Upper lobe of right lung (tissue), 1 donor: ENCODE results near the gene ETF1. TPM values are rescaled to one million over a fixed set of nuclear protein-coding genes. Genes with fewer than 3 reads are reported as not detected.
A peak's percentile ranks its signal among the peaks of the same experiment; 100 is the strongest.

Experiments used
- ATAC-seq: fragments of 200-7000 bp; cut with Tn5 transposase; one replicate; pipeline ENCODE4 v1.9.1; 2020; ENCODE audit warnings: mild to moderate bottlenecking, moderate library complexity
- DNase-seq: peaks from one replicate; pipeline ENCODE4 v3.0.0-alpha.2; 2020
- H3K27ac ChIP-seq: fragments of 200-600 bp; one replicate; pipeline ENCODE4 v1.8.0; 2022
- H3K27me3 ChIP-seq: fragments of 200-600 bp; one replicate; pipeline ENCODE4 v1.8.0; 2022; ENCODE audit warnings: mild to moderate bottlenecking
- H3K36me3 ChIP-seq: fragments of 200-600 bp; one replicate; pipeline ENCODE4 v1.8.0; 2022
- H3K4me1 ChIP-seq: fragments of 200-600 bp; one replicate; pipeline ENCODE4 v1.8.0; 2022
- H3K4me3 ChIP-seq: fragments of 200-600 bp; one replicate; pipeline ENCODE4 v1.8.0; 2022; ENCODE audit warnings: mild to moderate bottlenecking
- H3K9me3 ChIP-seq: fragments of 200-600 bp; one replicate; pipeline ENCODE4 v1.8.0; 2022
- intact Hi-C: fragments of 100-400 bp; cut with DNase I; formaldehyde crosslinking; loops from one replicate; pipeline ENCODE4 v1.11.0; 2022
- total RNA-seq: library from RNA; stranded (reverse); fragmentation: NEBNext Ultra II Directional; extraction: Animal tissue kit (Norgen Biotek cat#: 25700); gene quantifications from one replicate; pipeline ENCODE4 v1.2.1, GENCODE V29; 2021
- TF ChIP-seq, protein P1 (sequence below): fragments of 200-600 bp; IDR thresholded peaks from one replicate; pipeline ENCODE4 v1.8.0; 2022; ENCODE audit warnings: antibody characterized with exemption
- donor health status: DM: no; HTN: yes; CAD: no; lungs with severe emphysema.

Gene ETF1
- total RNA-seq, 1 donor from 2014 or later: 114 TPM

DNA sequence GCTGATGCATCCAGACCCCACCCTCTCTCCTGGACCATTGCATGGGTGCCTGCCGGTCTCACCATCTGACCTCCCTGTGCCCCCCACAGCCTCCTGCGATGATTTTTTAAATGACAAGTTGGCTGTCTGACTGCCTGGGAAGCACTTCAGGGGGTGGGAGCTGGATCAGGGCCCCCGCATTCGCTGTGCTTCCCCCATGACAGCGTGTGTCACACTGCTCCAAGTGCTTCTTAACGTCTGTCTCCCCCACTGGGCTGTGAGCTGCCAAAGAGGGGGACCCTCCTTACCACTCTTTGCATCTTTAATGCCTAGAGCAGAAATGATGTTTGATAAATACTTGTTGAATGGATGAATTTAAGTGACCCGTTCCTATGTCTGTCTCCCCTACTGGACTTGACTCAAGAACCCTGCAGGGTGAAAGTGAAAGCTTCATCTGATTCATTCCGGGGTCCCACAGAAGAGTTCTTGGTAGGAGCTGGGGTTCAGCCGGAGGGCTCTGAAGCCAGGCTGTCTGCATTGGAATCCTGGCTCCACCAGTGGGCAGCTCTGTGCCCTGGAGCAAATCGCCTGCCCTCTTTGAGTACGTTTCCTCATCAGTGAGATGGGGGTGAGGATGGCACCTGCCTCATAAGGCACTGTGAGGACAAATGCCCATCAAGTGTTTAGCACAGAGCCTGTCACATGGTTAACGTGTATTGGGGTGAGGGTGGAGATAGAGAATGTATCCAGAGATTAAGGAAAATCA is 85.3 kb downstream of the ETF1 start:
- H3K27ac ChIP-seq: no peak overlapping the region
- peak; percentile 35 for DNase-seq

More for the DNA sequence above, 85.3 kb downstream of the ETF1 start:
- Histone ChIP-seq H3K4me3 (no peak overlapping the region), H3K27me3 (no peaks in the 10 kb centered on the region), H3K9me3 (no peaks in the 10 kb centered on the region), H3K4me1 (no peaks in the 10 kb centered on the region), H3K36me3 (no peaks in the 10 kb centered on the region)
- no peak for ATAC-seq
- TF ChIP-seq, protein P1, sequence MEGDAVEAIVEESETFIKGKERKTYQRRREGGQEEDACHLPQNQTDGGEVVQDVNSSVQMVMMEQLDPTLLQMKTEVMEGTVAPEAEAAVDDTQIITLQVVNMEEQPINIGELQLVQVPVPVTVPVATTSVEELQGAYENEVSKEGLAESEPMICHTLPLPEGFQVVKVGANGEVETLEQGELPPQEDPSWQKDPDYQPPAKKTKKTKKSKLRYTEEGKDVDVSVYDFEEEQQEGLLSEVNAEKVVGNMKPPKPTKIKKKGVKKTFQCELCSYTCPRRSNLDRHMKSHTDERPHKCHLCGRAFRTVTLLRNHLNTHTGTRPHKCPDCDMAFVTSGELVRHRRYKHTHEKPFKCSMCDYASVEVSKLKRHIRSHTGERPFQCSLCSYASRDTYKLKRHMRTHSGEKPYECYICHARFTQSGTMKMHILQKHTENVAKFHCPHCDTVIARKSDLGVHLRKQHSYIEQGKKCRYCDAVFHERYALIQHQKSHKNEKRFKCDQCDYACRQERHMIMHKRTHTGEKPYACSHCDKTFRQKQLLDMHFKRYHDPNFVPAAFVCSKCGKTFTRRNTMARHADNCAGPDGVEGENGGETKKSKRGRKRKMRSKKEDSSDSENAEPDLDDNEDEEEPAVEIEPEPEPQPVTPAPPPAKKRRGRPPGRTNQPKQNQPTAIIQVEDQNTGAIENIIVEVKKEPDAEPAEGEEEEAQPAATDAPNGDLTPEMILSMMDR: no peak
- intact Hi-C loops: no loop called here

Other genes with a start within 250 kb of the ETF1 start
- 0.29 TPM for gene CDC25C, start 211.4 kb downstream of the ETF1 start, total RNA-seq
- 23.0 TPM for gene FAM53C, start 205.0 kb downstream of the ETF1 start, total RNA-seq
- 60.6 TPM for gene KDM3B, start 190.6 kb downstream of the ETF1 start, total RNA-seq
- gene REEP2, start 104.2 kb downstream of the ETF1 start, total RNA-seq: 0.55 TPM
- 85.6 TPM for gene EGR1, start 77.8 kb downstream of the ETF1 start, total RNA-seq
- gene HSPA9, start 32.2 kb upstream of the ETF1 start, total RNA-seq: 164 TPM
- 362 TPM for gene CTNNA1, start 210.2 kb upstream of the ETF1 start, total RNA-seq